ENCODE data around the gene SPECC1L.
A peak's percentile ranks its signal among the peaks of the same experiment; 100 is the strongest.

SPECC1L gene

DNA sequence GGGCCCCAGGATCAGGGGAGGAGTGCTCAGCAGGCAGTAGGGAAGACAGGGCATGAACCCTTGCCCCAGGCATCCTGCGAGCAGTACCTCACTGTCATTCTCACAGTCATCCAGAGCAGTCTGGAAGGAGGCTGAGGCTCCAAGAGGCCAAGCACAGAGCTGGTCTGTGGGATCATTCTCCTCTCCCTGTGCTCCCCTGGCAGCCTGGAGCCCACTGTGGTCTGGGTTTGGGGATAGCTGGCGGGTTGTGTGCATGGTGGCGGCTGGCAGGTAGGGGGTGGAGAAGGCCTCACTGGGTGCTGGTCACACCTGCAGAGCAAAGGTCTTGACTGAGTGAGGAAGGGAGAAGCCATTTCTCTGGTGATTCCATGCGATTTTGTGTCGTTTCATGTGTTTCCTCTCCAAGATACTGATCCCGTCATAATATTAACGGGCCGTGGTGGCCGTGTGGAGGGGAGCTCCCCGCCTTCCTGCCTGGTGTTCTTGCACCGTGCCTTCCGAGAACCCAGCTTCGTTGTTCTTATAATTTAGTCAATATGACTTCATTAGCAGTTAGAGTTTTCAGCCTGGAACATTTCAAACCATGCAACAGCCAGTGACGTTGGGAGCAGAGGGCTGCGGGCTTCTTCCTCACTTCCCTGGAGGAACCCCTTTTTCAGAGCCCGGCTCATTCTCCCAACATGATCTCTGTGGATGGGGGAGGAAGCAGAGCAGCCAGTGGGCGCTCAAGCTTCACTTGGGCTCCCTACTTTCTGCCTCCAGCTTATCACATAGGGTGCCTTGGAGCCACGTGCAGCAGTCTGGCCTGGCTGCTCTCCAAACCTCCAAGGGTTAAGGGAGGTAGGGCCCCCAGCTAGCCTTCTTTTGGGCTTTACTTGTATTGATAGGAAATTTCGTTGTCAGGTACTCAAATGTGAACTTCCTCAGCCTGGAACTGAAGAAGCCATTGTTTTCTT lies 136.0 kb downstream of the SPECC1L start:
- peak in 1 of 3 donors; percentile 26 for DNase-seq
- no peaks in the 10 kb centered on the region for H3K27me3 ChIP-seq (replicated peaks in 2 of 5; ENCODE audit: control insufficient read depth in 4 of 5, insufficient read depth in 5 of 5, low read length in 4 of 5)
- H3K27ac ChIP-seq (ENCODE audit: insufficient read depth in 1 of 2, low read depth in 1 of 2, low read length in 2 of 2, poor library complexity in 1 of 2, severe bottlenecking in 2 of 2), result no peak overlapping the region
- POLR2A ChIA-PET, result interaction anchor here (0.6 kb wide), 1 partner anchor 1253 kb away, joined by 5 read pairs; no protein-coding TSS in a partner anchor
- peaks cover 0 to 38% (median 31%) of the 10 kb centered on the region in 4 experiments for H3K4me1 ChIP-seq (ENCODE audit: control extremely low read depth in 1 of 4, control insufficient read depth in 4 of 4, insufficient read depth in 4 of 4, low read length in 3 of 4)
- H3K4me3 ChIP-seq (ENCODE audit: control insufficient read depth in 1 of 7, extremely low read depth in 1 of 7, insufficient read depth in 4 of 7, low read depth in 2 of 7, low read length in 6 of 7), result peak overlapping the region in 2 of 7 experiments; percentile 3 to 48
- CTCF ChIA-PET, result interaction anchor here (1.3 to 2.8 kb wide), 5 partner anchors 10 to 117 kb away, joined by 3 to 13 read pairs (median 4); no protein-coding TSS in a partner anchor
- H3K36me3 ChIP-seq (ENCODE audit: control insufficient read depth in 4 of 4, insufficient read depth in 4 of 4, low read length in 3 of 4), result peaks cover 0 to 48% (median 17%) of the 10 kb centered on the region in 4 experiments
- peaks cover 0 to 3% (median 0%) of the 10 kb centered on the region in 5 experiments for H3K9me3 ChIP-seq (ENCODE audit: control extremely low read depth in 1 of 5, control insufficient read depth in 4 of 5, insufficient read depth in 2 of 5, low read depth in 1 of 5, low read length in 4 of 5)
- WGBS (ENCODE audit: insufficient coverage), result 63% methylated on average over 16 of the region's 19 CpGs

GRCh38 chr22:24407278-24407665 lies 136.6 kb downstream of the SPECC1L start:
- Histone ChIP-seq H3K27me3 (replicated peaks in 2 of 5; ENCODE audit: control insufficient read depth in 4 of 5, insufficient read depth in 5 of 5, low read length in 4 of 5) (no peaks in the 10 kb centered on the region), H3K36me3 (ENCODE audit: control insufficient read depth in 4 of 4, insufficient read depth in 4 of 4, low read length in 3 of 4) (peaks cover 0 to 51% (median 21%) of the 10 kb centered on the region in 4 experiments), H3K27ac (ENCODE audit: insufficient read depth in 1 of 2, low read depth in 1 of 2, low read length in 2 of 2, poor library complexity in 1 of 2, severe bottlenecking in 2 of 2) (no peak overlapping the region), H3K4me1 (ENCODE audit: control extremely low read depth in 1 of 4, control insufficient read depth in 4 of 4, insufficient read depth in 4 of 4, low read length in 3 of 4) (peaks cover 0 to 33% (median 28%) of the 10 kb centered on the region in 4 experiments), H3K9me3 (ENCODE audit: control extremely low read depth in 1 of 5, control insufficient read depth in 4 of 5, insufficient read depth in 2 of 5, low read depth in 1 of 5, low read length in 4 of 5) (peaks cover 0 to 3% (median 0%) of the 10 kb centered on the region in 5 experiments), H3K4me3 (ENCODE audit: control insufficient read depth in 1 of 7, extremely low read depth in 1 of 7, insufficient read depth in 4 of 7, low read depth in 2 of 7, low read length in 6 of 7) (peak overlapping the region in 2 of 7 experiments; percentile 3 to 48)
- CTCF ChIA-PET, result interaction anchor here (1.3 to 2.8 kb wide), 3 partner anchors 13 to 116 kb away, joined by 4 to 13 read pairs (median 7); no protein-coding TSS in a partner anchor
- POLR2A ChIA-PET, result interaction anchor here (0.6 kb wide), 1 partner anchor 1254 kb away, joined by 5 read pairs; no protein-coding TSS in a partner anchor
- peak in 1 of 3 donors; percentile 25 for DNase-seq
- WGBS (ENCODE audit: insufficient coverage), result 21% methylated on average over 11 of the region's 15 CpGs

- Histone ChIP-seq H3K9me3 (ENCODE audit: control extremely low read depth in 1 of 5, control insufficient read depth in 4 of 5, insufficient read depth in 2 of 5, low read depth in 1 of 5, low read length in 4 of 5) (peaks cover 0 to 3% (median 0%) of the 10 kb centered on the region in 5 experiments), H3K27ac (ENCODE audit: insufficient read depth in 1 of 2, low read depth in 1 of 2, low read length in 2 of 2, poor library complexity in 1 of 2, severe bottlenecking in 2 of 2) (no peak overlapping the region), H3K36me3 (ENCODE audit: control insufficient read depth in 4 of 4, insufficient read depth in 4 of 4, low read length in 3 of 4) (peaks cover 0 to 57% (median 27%) of the 10 kb centered on the region in 4 experiments), H3K27me3 (replicated peaks in 2 of 5; ENCODE audit: control insufficient read depth in 4 of 5, insufficient read depth in 5 of 5, low read length in 4 of 5) (no peaks in the 10 kb centered on the region), H3K4me3 (ENCODE audit: control insufficient read depth in 1 of 7, extremely low read depth in 1 of 7, insufficient read depth in 4 of 7, low read depth in 2 of 7, low read length in 6 of 7) (no peak overlapping the region), H3K4me1 (ENCODE audit: control extremely low read depth in 1 of 4, control insufficient read depth in 4 of 4, insufficient read depth in 4 of 4, low read length in 3 of 4) (peaks cover 0 to 27% (median 22%) of the 10 kb centered on the region in 4 experiments)
- POLR2A ChIA-PET, result no interaction called here
- DNase-seq, result no peak
- WGBS (ENCODE audit: insufficient coverage), result 91% methylated on average over 2 of the region's 4 CpGs
- CTCF ChIA-PET, result interaction anchor here (2.3 to 2.8 kb wide), 2 partner anchors 14 to 116 kb away, joined by 7 to 13 read pairs; no protein-coding TSS in a partner anchor
Measured at GRCh38 chr22:24407884-24408283, 137.3 kb downstream of the SPECC1L start.

DNA sequence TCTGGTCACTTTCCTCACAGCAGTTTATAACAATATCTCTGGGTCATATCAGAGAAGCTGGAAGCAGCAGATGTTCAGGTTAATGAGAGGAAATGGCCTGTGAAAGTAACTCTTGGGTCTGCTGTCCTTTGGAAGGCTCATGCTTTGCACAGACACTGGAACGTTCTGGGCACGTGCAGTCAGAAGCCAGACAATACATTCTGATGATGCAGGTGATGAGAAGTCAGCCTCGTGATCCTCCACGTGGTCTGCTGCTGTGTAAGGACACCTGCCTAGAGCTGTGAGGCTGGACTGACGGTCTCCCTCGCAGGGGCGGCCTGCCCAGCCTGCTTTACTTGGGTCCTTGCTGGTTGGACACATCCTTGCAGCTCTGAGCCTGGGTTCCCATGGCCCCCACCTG lies 138.0 kb downstream of the SPECC1L start:
- ChIA-PET POLR2A (no interaction called here), CTCF (interaction anchor here (1.4 to 2.8 kb wide), 3 partner anchors 10 to 14 kb away, joined by 4 to 13 read pairs (median 5); no protein-coding TSS in a partner anchor)
- no peak for DNase-seq
- 85% methylated on average over 7 of the region's 7 CpGs for WGBS (ENCODE audit: insufficient coverage)
- Histone ChIP-seq H3K27ac (ENCODE audit: insufficient read depth in 1 of 2, low read depth in 1 of 2, low read length in 2 of 2, poor library complexity in 1 of 2, severe bottlenecking in 2 of 2) (no peak overlapping the region), H3K4me1 (ENCODE audit: control extremely low read depth in 1 of 4, control insufficient read depth in 4 of 4, insufficient read depth in 4 of 4, low read length in 3 of 4) (peaks cover 0 to 24% (median 20%) of the 10 kb centered on the region in 4 experiments), H3K36me3 (ENCODE audit: control insufficient read depth in 4 of 4, insufficient read depth in 4 of 4, low read length in 3 of 4) (peaks cover 0 to 60% (median 32%) of the 10 kb centered on the region in 4 experiments), H3K9me3 (ENCODE audit: control extremely low read depth in 1 of 5, control insufficient read depth in 4 of 5, insufficient read depth in 2 of 5, low read depth in 1 of 5, low read length in 4 of 5) (peaks cover 0 to 3% (median 0%) of the 10 kb centered on the region in 5 experiments), H3K27me3 (replicated peaks in 2 of 5; ENCODE audit: control insufficient read depth in 4 of 5, insufficient read depth in 5 of 5, low read length in 4 of 5) (no peaks in the 10 kb centered on the region), H3K4me3 (ENCODE audit: control insufficient read depth in 1 of 7, extremely low read depth in 1 of 7, insufficient read depth in 4 of 7, low read depth in 2 of 7, low read length in 6 of 7) (no peak overlapping the region)

DNA sequence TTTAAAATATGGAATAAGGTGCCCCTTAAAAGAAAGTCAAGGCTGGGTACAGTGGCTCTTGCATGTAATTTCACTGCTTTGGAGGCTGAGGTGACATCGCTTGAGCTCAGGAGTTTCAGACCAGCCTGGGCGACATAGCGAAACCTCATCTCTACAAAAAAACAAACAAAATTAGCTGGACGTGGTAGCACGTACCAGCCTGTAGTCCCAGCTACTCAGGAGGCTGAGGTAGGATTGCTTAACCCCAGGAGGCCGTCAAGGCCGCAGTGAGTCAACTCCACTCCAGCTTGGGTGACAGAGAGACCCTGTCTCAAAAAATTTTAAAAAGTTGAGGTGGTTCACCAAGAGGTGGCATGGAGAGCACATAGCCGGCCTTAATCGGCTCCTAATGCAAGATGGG lies 139.1 kb downstream of the SPECC1L start:
- ChIA-PET CTCF (interaction anchor here (0.9 to 1.4 kb wide), 4 partner anchors 9 to 12 kb away, joined by 3 to 5 read pairs (median 4); no protein-coding TSS in a partner anchor), POLR2A (no interaction called here)
- H3K9me3 ChIP-seq (ENCODE audit: control extremely low read depth in 1 of 5, control insufficient read depth in 4 of 5, insufficient read depth in 2 of 5, low read depth in 1 of 5, low read length in 4 of 5), result peaks cover 0 to 3% (median 0%) of the 10 kb centered on the region in 5 experiments
- H3K36me3 ChIP-seq (ENCODE audit: control insufficient read depth in 4 of 4, insufficient read depth in 4 of 4, low read length in 3 of 4), result peaks cover 0 to 60% (median 34%) of the 10 kb centered on the region in 4 experiments
- H3K27me3 ChIP-seq (replicated peaks in 2 of 5; ENCODE audit: control insufficient read depth in 4 of 5, insufficient read depth in 5 of 5, low read length in 4 of 5), result no peaks in the 10 kb centered on the region
- DNase-seq, result no peak
- no peak overlapping the region for H3K27ac ChIP-seq (ENCODE audit: insufficient read depth in 1 of 2, low read depth in 1 of 2, low read length in 2 of 2, poor library complexity in 1 of 2, severe bottlenecking in 2 of 2)
- no peak overlapping the region for H3K4me3 ChIP-seq (ENCODE audit: control insufficient read depth in 1 of 7, extremely low read depth in 1 of 7, insufficient read depth in 4 of 7, low read depth in 2 of 7, low read length in 6 of 7)
- WGBS (ENCODE audit: insufficient coverage), result 99% methylated on average over 7 of the region's 9 CpGs
- peaks cover 0 to 24% (median 20%) of the 10 kb centered on the region in 4 experiments for H3K4me1 ChIP-seq (ENCODE audit: control extremely low read depth in 1 of 4, control insufficient read depth in 4 of 4, insufficient read depth in 4 of 4, low read length in 3 of 4)

DNA sequence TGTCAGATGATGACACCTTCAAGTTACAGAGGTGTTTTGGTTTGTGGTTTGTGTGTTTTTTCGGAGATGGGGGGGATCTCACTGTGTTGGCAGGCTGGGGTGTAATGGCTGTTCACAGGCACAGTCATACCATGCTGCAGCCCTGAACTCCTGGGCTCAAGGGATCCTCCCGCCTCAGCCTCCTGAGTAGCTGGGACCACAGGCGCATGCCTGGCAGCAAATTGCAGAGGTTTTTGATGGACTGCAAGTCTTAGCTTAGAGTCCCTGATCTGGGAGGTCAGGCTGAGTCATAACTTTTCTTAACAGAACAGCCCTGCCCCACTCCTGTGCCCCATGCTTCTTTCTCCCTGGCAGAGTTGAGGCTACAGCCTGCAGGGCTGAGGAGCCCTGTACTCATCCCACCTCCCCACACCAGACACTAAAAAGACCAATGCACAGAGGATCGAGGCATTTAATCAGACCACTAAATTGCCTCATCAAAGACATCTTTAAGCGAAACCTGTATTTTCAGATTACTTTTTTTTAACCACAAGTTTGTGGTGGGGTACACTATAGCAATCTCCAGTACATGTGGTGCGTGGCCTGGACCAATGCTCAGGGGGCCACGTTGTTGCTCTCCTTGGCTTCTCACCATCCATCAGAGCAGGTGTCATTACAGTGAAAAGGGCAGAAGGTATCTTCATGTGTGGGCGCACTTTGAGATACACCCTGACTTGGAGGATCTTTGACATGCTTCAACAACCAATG lies 139.7 kb downstream of the SPECC1L start:
- Histone ChIP-seq H3K4me3 (ENCODE audit: control insufficient read depth in 1 of 7, extremely low read depth in 1 of 7, insufficient read depth in 4 of 7, low read depth in 2 of 7, low read length in 6 of 7) (no peak overlapping the region), H3K36me3 (ENCODE audit: control insufficient read depth in 4 of 4, insufficient read depth in 4 of 4, low read length in 3 of 4) (peaks cover 0 to 60% (median 33%) of the 10 kb centered on the region in 4 experiments), H3K9me3 (ENCODE audit: control extremely low read depth in 1 of 5, control insufficient read depth in 4 of 5, insufficient read depth in 2 of 5, low read depth in 1 of 5, low read length in 4 of 5) (peaks cover 0 to under 1% (median 0%) of the 10 kb centered on the region in 5 experiments), H3K27ac (ENCODE audit: insufficient read depth in 1 of 2, low read depth in 1 of 2, low read length in 2 of 2, poor library complexity in 1 of 2, severe bottlenecking in 2 of 2) (no peak overlapping the region), H3K4me1 (ENCODE audit: control extremely low read depth in 1 of 4, control insufficient read depth in 4 of 4, insufficient read depth in 4 of 4, low read length in 3 of 4) (peaks cover 0 to 24% (median 20%) of the 10 kb centered on the region in 4 experiments), H3K27me3 (replicated peaks in 2 of 5; ENCODE audit: control insufficient read depth in 4 of 5, insufficient read depth in 5 of 5, low read length in 4 of 5) (no peaks in the 10 kb centered on the region)
- no peak for DNase-seq
- CTCF ChIA-PET, result interaction anchor here (0.9 to 1.5 kb wide), 3 partner anchors 10 to 12 kb away, joined by 3 to 5 read pairs (median 4); no protein-coding TSS in a partner anchor
- POLR2A ChIA-PET, result no interaction called here
- WGBS (ENCODE audit: insufficient coverage), result 97% methylated on average over 6 of the region's 8 CpGs
